Measurements from ENCODE around the gene SLC38A4.

Gene SLC38A4

DNA sequence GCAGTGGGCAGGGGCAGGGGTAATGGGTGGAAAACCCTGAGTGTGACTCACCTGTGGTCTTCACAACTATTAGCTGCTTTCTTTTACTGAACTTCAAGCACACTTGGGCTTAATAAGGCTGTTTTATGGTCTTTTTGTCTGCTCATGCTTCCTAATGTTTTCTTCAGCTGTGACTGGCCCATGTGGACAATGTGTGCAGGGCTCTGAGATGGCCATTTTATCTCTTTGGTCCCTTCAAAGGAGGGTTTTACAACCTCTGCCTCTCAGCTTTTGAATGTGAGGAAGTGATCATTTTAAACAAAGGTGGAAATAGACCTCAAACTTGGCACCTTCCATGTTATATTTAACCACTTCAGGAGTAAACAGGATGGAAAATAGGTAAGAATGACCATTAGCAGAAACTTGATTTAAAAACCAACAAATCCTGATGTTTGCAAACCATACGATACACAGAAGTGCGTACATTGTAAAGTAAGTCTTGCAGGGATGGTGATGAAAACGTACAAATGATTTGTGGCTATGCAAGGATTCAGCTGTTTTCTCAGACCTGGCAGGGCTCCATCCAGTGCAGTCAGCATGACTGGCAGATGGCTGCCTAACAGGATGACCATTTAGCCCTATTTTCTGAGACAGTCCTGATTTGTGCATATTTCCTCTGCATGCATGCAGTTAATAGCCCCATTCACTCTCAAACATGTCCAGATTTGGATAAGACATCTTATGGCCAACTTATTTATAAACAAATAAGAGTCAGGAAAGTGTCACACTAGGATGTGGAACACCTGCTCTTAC is 103.2 kb downstream of the SLC38A4 start:
- Mint-ChIP-seq H3K27ac (no peak overlapping the region), H3K4me3 (no peak overlapping the region), H3K36me3 (peaks cover 33% of the 10 kb centered on the region), H3K9me3 (peaks cover 3% of the 10 kb centered on the region), H3K27me3 (no peaks in the 10 kb centered on the region), H3K4me1 (no peaks in the 10 kb centered on the region)
- no peak for ATAC-seq

DNA sequence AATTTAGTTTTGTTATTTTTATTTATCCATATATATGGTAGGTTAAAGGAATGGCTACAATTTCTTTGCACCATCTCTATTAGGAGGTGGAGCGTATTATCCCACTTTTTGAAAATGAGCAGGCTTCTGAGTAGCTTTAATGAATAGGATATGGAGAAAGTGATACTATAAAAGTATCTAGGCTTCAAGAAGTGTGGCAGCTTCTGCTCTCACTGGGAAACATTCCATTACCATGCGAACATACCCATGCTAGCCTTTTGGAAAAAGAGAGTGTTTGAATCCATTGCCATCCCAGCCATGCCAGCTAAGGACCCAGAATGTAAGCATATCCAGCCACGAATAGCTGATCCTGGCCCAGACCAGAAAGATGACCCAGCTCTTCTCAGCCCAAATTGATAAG is 107.3 kb downstream of the SLC38A4 start:
- no peak for ATAC-seq
- Mint-ChIP-seq H3K36me3 (peaks cover 34% of the 10 kb centered on the region), H3K27ac (no peak overlapping the region), H3K4me1 (no peaks in the 10 kb centered on the region), H3K4me3 (no peak overlapping the region), H3K9me3 (peaks cover 8% of the 10 kb centered on the region), H3K27me3 (no peaks in the 10 kb centered on the region)

DNA sequence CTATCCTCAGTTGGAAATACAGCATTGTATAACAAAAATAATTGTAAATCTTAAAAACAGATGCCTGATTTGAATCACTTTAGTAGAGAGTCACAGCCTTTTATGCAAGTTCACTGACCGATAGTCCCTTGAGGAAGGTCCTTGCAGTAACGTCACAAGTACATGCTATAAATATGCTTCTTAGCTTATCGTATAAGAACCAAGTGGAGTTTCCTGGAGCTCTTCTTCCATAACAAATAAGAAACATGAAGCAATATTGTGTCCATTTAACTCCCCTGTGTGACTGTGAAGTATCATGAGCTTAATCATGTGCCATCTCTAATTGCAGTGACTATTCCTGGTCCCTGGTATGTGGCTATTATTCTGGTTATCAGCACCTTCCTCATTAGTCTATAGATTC is 107.9 kb downstream of the SLC38A4 start:
- Mint-ChIP-seq H3K36me3 (peaks cover 41% of the 10 kb centered on the region), H3K27ac (no peak overlapping the region), H3K4me1 (no peaks in the 10 kb centered on the region), H3K27me3 (no peaks in the 10 kb centered on the region), H3K9me3 (peaks cover 8% of the 10 kb centered on the region), H3K4me3 (no peak overlapping the region)
- no peak for ATAC-seq

DNA sequence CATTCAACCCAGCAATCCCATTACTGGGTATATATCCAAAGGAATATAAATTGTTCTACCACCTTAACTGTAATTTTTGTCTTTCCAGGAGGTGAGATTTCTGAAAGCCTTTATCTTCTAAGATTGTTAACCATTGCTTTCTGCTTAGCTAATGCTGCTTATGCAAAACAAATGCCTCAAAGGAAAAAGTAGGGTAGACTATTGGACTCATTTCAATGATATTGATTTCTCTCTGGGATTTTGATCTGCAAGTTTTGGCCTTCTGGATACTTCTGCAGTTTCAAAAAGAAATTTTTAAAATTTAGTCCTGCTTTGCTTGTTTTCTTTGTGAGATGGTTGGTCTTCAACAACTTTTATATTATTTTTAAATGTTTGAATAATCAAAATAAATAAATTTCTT is 108.6 kb downstream of the SLC38A4 start:
- H3K27ac Mint-ChIP-seq: no peak overlapping the region
- peaks cover 41% of the 10 kb centered on the region for H3K36me3 Mint-ChIP-seq
- no peak overlapping the region for H3K4me3 Mint-ChIP-seq
- no peaks in the 10 kb centered on the region for H3K27me3 Mint-ChIP-seq
- peaks cover 8% of the 10 kb centered on the region for H3K9me3 Mint-ChIP-seq
- H3K4me1 Mint-ChIP-seq: no peaks in the 10 kb centered on the region
- no peak for ATAC-seq
